GM21619 (cell line): ENCODE data around the gene FADS3.

ENCODE experiments used
- ATAC-seq: cut with Tn5 transposase; IDR thresholded peaks from one replicate; pipeline ENCODE4 v1.9.1; 2021; ENCODE audit not compliant: unreplicated experiment

Gene FADS3

DNA sequence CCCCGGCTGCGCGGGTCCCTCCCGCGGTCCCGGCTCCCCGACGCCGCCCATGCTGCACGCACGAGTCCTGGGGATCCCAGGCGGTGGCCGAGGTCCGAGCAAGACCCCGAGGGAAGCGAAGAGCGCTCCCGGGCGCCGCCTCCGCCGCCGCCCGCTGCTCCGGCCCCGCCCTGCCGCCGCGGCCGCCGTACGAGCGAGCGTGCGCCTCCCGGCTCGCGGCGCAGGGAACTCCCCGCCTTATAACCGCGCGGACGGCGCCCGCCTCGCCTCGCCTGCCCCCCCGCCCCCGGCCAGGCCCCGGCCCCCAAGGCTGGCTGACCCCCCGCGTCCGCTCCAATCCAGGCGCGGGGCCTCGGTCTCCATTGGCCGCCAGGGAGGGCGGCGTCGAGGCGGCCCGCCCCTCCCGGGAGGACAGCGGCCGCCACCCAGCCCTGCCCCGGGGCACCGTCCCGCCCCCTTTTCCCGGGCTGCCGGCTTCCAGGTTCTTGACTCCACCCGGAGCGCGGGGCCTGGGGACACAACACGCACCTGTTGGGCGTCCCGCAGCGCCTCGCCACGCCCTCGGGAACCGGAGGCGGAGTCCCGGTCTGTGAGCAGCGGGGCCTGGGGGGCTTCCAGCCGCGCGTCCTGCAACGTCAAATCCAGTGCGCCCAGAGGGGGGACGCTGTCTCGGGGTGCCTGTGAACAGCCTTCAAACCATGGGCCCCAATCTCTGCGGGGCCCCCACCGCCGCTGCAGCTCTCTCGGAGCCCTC is at the start of gene FADS3:
FADS3 (minus strand) TSS at position 215 of the 754 bp plus-strand sequence; CDS start at position 51, 164 bp downstream.
- ATAC-seq: peak; percentile 51

- no peak for ATAC-seq
These were observed 49.1 kb upstream of the FADS3 start for GRCh38 chr11:61940466-61940865.

- ATAC-seq: no peak
These were observed 44.5 kb upstream of the FADS3 start for GRCh38 chr11:61935861-61936260.

GRCh38 chr11:61930933-61931332 is 39.6 kb upstream of the FADS3 start:
- ATAC-seq: no peak

GRCh38 chr11:61928606-61929005 is 37.3 kb upstream of the FADS3 start:
- no peak for ATAC-seq

- ATAC-seq: no peak
These were observed 36.2 kb upstream of the FADS3 start for GRCh38 chr11:61927501-61927900.

DNA sequence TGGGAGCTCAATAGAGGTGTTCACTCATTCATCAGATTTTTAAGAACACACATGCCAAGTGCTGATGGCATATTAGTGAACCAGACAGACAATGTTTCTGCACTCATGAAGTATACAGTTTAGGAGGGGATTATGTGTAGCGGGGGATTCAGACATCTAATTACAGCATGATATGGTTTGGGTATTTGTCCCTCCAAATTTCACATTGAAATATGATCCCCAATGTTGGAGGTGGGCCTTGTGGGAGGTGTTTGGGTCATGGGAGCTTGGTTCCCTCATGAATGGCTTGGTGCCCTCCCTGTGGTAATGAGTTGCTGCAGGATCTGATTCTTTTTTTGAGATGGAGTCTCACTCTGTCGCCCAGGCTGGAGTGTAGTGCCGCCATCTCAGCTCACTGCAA is 34.9 kb upstream of the FADS3 start:
- ATAC-seq: no peak

DNA sequence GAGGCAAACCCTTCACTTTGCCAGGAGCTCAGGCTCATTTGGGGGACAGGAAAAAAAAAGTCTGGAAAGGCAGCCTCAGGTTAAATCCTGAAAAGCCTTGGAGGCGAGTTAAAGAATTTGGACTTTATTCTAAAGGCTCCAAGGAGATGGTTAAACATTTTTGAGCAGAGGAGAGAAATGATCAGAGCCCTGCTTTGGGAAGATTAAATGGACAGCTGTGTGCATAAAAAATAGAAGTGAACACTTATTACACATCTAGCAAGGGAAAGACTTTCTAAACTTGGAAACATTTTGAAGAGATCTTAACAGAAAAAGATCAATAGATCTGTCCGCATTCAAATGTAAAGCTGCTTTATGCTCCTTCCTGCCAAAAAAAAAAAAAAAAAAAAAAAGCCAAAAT is 34.4 kb upstream of the FADS3 start:
- ATAC-seq: no peak

- ATAC-seq: no peak
These were observed 32.7 kb upstream of the FADS3 start for GRCh38 chr11:61924064-61924455.

DNA sequence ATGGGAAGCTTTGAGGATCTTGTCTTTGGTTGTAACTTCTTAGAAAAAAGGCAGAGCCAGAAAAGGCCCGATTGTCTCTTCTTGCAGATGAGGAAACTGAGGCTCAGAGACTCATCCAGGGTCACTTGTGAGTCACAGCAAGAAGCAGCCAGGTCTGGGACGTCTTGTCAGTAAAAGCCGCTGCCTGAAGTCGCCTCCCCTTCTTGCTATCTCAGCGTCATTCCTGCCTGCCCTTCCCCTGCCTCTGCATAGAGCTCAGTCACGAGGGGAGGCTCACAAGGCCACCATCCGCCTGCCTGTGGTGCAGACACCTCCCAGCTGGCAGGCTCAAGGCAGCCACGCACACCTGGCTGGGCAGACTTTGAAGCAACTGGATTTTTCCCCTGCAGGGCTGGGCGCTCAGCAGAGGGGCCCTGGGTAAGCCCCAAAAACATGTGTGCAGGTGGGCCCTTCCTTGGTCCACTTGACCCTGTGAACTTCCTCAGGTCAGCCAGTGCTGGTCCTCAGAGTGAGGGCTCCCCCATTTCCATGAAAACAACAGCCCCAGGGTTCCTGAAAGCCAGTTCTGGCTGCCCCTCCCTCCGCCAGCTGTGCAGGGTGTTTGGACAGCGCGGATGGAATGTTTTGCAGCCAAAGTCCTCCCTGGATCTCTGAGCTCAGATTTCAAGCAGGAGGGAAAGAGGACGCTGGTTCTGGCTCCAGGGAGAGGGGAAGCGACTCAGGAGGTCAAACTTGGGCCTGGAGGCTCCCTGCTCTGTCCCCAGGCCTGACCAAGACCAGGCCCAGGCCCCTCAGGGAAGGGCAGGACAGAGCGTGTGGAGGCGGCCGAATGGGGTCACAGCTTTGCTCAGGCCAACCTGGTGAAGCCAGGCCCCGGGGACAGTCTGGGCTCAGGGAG is 32.1 kb upstream of the FADS3 start:
- no peak for ATAC-seq

GRCh38 chr11:61922539-61922938 is 31.2 kb upstream of the FADS3 start:
- ATAC-seq: no peak

DNA sequence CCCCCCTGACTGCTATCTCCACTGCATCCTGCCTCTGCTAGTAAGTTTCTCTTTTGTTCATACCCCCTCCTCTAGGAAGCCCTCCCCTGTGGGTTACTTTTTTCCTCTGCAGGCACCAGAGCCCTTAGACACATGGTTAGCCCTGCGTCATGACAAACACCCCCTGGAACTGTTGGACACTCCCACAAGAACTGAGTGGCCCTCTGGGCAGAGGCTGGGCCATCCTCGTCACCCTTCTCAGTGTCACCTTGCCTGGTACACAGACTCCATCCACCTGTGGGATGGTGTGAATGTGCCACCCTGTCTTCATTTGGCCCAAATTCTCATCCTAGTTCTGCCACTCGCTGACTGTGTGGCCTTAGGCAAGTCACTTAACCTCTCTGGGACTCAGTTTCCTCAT is 30.1 kb upstream of the FADS3 start:
- no peak for ATAC-seq

- no peak for ATAC-seq
These were observed 28.6 kb upstream of the FADS3 start for GRCh38 chr11:61919705-61920631.

DNA sequence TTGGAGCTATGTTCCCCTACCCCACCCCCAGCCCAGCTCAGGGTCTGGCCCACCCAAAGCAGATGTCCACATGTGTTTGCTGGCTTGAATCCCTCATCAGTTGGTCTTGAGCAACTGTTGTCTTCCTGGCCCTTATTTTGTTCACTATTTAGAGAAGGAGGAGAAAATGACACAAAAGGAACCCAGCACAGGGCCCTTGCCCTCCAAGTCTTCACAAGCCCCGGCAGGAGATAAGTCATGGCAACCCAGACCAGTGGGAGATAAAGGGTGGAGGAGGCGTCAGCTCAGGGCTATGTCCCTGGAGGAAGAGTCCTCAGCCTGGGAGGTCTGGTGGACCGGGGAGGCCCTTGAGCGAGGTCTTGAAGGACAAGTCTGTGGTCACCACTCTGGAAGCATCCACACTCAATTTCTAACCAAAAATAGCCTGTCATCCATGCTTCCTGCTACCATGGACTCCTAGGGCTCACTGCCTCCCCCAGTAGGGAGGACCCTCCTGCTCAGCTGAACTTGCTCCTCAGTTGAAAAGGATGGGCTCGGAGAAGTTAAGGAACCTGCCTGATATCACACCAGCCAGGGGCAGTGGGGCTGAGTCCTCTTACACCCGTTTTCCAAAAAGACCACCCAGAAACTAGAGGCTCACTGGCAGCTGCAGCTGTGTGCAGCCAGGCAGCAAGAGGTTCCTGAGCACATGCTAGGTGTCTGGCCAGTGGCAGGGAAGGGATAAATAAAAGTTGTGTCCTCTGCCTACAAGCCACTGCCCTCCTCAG is 27.8 kb upstream of the FADS3 start:
- no peak for ATAC-seq

DNA sequence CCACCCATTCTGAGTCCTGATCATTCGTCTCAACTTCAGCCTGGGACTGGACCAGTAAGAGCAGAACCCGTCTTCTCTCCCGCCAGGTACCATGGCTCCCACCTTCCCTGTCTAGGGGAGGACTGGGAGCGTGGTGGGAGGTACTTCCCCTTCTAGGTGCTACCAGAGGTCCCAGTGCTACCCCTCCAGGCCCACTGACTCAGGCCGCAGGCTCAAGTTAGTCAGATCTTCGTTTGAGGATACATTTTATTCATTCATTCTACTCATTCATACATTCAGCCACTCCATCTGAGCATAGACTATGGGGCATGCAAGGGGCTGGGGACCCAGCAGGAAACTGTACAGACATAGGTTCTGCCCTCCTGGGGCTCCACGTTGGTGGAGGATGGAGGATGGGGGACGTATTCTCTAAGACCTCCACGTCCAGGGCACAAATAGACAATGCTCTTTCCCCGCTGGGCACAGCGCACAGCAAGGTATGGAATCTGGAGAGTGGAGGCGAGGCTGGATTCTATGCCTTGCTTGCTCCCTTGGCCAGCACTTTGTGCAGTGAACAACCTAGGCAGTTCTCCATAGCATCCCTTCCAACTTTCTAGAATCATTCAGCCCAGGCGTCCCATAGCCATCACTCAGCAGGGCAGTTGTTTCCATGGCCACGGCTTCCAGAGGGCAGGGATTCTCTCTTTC is 27.0 kb upstream of the FADS3 start:
- ATAC-seq: no peak

DNA sequence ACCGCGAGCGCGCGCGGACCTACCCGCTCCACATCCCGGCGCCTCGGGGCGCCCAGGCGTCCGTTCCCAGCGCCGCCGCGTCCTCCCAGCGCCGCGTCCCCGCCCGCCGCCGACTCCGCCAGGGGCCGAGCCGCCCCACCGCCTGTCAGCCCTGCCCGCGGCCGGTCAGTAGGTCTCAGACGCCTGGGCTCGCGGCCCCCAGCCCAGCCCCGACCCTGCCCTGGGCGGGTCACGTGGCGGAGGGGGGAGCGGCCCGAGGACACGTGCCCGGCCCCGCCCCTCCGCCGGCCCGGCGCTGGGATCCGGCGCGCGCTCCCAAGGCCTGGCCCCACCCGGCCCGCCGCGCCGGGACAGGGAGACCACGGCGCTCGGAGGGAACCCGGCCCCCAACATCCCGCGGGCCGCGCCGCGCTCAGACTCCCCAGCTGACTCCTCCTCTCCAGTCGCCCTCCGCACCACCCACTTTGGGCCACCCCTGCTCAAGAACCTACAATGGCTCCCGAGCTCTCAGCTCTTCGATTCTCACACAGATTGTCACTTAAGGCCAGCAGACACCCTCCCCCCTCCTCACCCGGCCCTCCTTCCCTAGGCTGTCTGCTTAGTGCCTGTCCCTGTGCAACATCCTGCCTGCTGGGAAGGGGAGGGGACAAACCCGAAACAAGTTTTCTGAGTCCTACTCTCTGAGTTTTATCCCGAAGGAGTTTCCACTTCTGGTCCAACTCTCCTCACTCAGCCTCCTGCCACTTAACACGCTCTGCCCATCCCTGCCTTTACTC is 26.2 kb upstream of the FADS3 start, which contains the start of gene RAB3IL1:
RAB3IL1 (minus strand) TSS at position 233 of the 776 bp plus-strand sequence; CDS start at position 34, 199 bp downstream.
- no peak for ATAC-seq

GRCh38 chr11:61916737-61917333 is 25.5 kb upstream of the FADS3 start:
- ATAC-seq: no peak

DNA sequence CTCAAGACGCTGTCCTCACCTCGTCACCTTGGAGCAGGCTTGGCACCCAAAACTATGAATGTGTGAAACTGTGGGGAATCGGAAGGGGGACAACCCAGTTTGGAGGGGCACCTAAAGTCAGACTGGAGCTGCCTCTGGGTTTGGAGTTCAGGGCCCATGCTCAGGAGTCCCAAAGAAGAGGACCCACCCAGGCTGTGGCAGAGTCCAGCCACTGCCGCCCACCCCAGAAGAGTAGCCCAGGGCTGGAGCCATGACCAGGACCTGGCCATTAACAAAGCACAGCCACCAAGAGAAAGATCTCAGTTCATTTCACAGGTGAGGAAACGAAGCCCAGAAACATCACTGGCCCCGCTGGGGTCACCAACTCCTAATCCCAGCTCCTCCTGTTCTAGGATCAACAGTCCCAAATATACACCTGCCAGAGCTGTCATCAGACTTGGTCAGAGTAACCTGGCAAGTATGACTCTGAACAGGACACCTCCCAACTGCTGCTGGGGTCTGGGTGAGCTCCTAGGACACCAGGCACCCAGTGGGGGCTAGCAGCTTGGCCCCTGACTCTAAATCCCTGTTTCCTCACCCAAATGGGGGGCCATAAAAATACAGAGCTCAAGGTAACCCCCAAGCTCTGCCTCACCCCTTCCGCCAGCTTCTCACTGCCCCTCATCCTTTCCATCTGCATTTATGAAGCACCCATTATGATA is 23.3 kb upstream of the FADS3 start:
- no peak for ATAC-seq
